EH (cell line): ENCODE measurements around the gene NLRP6.

Experiments
- DNase-seq: peaks from one replicate; pipeline ENCODE4 v3.0.0-alpha.2; 2015; ENCODE audit warnings: low read depth

Gene NLRP6

DNA sequence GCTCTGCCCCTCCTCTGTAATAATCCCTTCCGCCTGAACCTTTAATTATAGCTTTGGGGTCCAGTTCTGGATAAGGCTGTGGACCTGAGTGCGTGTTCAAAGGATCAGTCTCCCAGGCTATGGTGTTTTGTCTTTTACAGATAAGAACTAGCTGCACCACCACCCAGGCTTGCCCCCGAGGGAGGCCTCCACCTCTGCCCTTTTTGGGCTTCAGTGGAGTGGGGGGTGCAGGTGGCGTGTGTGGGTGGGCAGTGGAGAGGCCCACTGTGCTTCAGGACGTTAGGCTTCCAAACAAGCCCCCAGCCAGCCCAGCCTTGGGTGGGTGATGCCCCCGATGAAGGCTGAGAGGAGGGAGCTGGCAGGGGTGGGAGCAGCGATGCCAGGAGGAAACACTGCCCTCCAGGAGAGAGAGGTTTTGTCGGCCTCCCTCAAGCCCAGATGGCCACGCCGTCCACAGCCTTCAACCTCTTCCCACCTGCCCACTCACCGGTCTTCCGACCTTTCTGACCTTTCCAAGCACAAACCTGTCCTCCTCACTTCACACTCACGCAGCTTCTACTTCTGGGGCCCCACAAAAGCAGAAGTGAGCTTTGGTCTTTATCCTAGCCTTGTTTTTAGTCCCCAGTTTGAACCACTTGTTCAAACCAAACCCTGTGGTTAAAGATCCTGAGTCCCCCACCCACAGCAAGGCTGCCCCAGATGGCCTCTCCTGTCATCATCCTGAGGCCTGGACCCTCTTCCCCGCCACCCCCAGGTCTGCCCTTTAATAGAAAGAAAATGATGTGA lies 21.1 kb upstream of the NLRP6 start:
- DNase-seq: no peak

DNA sequence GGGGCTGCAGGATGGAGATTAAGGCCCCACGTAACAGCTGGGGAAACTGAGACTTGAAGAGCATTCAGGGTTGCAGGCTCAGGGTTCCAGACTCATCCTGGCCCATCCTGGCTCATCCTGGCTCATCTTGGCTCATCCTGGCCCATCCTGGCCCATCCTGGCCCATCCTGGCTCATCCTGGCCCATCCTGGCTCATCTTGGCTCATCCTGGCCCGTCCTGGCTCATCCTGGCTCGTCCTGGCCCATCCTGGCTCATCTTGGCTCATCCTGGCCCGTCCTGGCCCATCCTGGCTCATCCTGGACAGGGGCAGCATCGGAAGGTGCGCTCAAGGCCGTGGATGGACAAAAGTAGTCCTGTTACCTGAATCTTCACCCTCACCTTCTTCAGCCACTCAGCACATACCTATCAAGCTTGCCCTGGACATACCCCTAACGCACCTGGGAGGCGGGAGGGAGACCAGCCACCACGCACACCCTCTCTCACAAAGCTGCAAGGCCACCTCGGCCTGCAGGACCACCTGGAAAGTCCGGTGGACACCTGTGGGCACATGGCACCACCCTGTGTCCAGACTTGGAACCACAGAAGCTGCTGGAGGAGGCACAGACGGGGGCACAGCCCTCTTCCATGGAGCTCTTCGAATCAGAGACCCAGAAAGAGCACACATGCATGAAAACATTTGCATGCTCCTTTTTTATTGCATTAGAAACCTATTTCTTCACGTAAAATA lies 20.3 kb upstream of the NLRP6 start:
- no peak for DNase-seq

DNA sequence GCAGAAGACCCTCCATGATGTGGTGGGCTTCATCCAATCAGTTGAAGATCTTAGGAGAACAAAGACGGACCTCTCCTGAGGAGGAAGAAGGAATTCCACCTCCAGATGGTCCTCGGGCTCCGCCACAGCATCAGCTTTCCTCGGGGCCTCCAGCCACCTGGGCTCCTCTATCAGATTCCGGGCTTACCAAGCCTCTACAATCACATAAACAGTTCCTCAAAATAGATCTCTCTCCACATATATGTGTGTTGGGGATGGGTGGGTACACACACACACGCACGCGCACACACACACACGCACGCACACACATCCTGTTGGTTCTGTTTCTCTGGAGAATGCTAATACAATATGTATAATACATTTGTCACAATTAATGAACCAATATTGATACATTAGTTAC lies 18.8 kb upstream of the NLRP6 start:
- DNase-seq: no peak

DNA sequence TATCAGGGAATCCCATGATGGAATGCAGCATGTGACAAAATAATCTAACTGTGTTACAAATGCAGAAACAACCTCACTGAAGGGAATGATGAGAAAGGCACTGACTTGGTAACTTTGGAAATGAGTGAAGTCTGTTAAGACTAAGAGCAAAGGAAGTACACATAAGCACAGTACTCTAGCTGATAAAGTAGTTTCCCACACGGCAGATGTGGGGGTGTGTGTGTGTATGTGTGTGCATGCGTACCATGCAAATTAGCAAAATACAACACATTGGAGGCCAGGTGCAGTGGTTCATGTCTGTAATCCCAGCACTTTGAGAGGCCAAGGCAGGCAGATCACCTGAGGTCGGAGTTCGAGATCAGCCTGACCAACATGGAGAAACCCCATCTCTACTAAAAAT lies 16.6 kb upstream of the NLRP6 start:
- no peak for DNase-seq

DNA sequence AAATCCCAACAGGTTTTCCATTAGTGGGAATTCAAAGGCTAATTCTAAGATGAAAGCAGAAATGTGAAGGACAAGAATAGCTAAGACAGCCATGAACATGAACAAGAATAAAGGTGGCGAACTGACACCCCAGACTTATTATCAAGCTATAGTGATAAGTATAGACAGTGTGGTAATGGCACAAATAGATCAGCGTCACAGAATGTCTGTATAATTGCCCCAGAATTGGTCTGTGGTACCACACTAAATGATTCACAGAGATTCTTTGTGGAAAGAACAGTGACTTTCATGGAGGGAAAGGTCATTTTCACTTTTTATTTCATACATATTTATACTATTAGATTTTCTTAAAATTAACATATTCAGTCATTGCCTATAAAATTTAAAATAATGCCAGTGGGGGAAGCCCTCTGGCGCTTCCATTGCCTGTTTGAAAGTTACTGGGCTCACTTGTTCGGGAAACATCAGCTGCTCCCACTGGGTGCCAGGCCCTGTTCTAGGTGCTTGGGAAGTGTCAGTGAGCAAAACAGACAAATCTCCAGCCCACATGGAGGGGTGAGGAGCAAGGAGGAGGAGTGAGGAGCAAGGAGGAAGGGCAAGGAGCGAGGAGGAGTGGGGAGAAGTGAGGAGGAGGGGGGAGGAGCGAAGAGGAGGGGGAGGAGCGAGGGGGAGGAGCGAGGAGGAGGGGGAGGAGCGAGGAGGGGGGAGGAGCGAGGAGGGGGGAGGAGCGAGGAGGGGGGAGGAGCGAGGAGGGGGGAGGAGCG lies 11.3 kb upstream of the NLRP6 start:
- no peak for DNase-seq

DNA sequence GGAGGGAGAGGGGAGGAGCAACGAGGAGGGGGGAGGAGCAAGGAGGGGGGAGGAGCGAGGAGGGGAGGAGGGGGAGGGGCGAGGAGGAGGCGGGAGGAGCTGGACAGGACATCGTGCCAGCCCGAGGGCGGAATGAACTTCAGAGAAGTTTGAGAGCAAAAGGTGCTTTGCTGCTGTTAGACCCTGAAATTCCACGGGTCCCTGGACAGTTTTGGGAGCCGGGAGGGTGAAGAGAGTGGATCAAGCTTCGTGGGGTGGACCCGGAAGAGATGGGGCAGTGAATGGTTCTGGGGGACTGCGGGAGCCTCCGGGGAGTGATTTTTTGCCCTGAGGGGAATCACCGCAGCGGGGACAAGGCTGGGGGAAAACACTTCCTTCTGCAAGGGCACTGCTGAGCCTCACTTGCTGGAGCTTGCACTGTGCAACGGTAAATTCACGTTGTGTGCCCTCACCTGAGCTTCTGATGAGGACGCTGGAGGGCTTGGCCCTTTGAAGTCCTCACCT lies 10.7 kb upstream of the NLRP6 start:
- no peak for DNase-seq

DNA sequence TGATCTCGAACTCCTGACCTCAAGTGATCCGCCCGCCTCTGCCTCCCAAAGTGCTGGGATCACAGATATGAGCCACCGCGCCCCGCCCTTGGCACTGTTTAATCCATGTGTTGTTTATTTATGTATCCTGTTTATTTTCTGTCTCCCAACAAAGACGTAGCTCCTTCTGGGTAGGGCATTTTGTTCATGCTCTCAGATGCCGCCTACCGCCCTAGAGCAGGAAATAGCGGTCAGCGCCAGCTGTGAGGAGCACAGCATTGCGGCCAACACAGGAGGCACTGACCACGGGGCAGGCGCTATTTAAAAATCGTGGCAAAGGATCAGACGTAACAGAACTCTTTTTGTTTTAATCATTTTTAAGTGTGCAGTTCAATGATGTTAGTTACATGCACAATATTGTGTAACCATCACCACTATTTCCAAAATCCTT lies 9.5 kb upstream of the NLRP6 start:
- peak; percentile 29 for DNase-seq

DNA sequence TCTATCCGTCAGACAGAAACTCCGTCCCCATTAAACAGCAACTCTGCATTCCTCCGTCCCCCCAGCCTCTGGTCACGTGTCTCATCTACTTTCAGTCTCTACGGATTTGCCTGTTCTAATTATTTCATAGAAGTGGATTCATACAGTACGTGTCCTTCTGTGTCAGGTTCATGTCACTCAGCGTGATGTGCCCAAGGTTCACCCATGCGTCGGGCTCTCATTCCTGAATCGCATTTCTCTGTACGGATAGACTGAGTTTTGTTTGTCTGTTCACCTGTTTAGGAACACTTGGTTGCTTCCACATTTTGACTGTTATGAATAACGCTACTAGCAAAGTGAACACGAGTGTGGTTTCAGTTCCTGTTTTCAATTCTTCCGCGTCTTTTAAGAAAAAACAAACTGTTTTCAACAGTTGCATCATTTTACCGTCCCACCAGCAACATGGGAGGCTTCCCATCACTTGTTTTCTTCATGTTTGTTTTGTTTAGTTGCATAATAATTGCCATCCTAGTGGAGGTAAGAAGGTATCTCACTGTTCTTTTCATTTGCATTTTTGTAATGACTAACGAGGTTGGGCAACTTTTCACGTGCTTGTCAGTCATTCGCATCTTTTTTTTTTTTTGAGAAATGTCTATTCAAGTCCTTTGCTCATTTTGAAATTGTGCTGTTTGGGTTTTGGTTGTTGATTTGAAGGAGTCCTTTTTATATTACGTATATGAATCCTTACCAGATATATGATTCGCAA lies 8.9 kb upstream of the NLRP6 start:
- no peak for DNase-seq

DNA sequence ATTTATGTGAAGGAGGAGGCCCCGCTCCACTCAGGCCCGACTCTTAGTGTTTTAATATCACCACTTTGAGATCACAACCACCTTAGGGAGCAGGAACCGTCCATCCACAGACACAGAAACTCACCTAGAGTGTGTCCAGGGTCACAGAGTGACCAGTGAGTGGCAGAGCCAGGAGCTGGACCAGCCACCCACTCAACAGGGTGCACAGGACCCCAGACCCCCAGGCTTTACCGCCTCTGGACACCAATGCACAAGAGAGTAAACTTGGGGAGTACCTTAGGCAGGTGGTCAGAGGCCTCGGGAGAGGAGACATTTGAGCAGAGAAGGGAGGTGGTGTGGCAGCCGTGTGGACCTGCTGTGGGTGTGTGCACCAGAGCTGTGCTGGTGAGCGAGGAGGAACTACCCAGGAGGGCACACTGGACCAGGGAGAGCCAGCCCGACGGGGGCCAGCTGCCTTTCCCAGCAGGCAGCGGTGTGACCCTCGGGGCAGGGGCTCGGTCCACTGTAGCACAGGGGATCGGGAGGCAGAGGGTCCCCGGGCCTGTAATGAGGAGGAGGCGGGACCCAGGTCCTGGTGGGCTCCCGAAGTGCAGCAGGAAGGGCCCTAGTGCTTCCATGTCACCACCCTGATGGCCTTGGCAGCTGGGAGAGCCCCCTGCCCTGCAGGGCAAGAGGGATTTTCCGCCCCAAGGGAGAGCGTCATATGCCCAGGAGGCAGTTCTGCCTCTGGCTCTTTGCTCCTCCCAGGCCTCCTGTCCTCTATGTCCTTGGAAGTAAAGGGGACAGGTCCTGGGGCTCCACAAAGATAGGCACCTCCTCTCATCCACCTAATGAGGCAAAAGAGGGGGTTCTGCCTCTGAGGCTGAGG lies 7.5 kb upstream of the NLRP6 start:
- DNase-seq: no peak

DNA sequence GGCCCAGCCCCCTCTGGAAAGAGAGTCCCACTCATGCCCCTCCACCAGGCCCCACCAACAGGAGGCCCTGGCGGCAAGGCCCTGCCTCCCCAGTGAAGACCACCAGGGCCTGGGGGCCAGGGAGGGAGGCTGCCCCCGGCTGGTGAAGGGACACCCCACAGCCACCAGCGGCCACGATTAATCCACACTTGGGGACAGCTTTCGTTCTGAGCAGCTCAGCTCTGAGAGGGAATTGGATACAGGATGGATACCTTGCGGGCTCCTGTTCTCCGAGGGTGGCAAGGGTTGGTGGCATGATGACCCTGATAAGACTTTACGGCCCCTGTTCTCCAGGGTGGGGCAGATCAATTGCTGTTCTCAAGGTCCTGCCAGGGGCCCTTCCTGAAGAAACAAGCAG lies 6.9 kb upstream of the NLRP6 start:
- DNase-seq: no peak

DNA sequence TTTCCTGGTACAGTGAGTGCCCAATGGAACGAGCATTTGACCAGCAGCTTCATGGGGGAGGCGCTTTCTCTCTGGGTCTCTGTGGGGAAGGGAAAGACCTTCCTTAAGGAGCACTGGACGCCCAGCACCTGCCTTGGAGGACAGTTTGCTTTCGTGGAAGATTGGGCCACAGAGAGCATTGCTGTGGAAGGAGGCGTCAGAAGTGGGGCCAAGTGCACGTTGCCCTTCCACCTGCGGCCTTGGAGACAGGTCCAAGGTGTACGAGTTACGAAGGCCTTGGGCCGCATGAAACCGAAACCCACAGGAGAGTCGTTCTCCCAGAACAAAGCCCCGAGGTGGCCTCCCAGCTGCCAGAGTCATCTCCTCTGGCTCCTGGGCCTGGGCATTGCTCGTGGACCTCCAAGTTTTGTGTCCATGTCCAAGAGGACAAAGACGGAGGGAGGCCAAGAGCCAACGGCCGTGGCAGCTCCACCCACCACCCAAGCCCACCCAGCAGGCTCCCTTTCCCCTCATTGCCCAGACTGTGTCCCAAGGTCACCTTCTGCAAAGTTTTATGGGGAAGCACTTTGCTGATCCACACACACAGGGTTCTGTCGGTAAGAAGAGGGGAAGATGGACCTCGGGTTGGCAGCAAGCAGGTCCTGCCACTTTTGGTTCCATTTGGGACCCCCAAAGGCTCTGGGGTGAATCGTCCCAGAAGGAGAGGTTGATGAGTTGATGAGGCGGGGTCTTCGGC lies 5.8 kb upstream of the NLRP6 start:
- no peak for DNase-seq

DNA sequence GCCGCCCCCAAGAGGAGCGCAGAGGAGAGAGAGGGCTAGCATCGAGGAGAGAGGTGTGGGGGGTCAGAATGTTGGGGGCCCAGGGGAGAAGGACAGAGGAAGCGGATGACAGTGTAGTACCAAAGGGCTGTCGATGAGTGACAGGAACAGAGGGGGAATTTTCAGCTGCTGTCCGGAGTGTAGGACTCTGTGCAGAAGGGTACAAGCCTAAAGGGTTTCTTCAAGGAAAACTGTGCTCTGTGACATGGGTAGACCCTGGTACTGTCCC lies 5.3 kb upstream of the NLRP6 start:
- DNase-seq: no peak

DNA sequence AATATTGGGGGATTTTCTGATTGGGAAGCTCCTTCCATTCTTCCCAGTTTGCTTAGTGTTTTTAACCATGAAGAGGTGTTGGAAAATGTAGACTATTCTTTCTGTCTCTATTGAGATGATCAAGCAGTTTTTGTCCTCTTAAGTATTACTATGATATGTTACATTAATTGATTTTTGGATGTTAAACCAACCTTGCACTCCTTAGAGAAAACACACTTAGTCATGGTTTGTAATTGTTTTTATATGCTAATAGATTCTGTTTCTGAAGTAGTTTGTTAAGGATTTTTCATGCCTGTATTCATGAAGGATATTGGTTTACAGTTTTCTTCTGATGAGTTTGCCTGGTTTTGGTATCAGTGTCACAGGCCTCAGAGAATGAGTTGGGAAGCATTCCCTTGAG lies 2.0 kb upstream of the NLRP6 start:
- DNase-seq: no peak

DNA sequence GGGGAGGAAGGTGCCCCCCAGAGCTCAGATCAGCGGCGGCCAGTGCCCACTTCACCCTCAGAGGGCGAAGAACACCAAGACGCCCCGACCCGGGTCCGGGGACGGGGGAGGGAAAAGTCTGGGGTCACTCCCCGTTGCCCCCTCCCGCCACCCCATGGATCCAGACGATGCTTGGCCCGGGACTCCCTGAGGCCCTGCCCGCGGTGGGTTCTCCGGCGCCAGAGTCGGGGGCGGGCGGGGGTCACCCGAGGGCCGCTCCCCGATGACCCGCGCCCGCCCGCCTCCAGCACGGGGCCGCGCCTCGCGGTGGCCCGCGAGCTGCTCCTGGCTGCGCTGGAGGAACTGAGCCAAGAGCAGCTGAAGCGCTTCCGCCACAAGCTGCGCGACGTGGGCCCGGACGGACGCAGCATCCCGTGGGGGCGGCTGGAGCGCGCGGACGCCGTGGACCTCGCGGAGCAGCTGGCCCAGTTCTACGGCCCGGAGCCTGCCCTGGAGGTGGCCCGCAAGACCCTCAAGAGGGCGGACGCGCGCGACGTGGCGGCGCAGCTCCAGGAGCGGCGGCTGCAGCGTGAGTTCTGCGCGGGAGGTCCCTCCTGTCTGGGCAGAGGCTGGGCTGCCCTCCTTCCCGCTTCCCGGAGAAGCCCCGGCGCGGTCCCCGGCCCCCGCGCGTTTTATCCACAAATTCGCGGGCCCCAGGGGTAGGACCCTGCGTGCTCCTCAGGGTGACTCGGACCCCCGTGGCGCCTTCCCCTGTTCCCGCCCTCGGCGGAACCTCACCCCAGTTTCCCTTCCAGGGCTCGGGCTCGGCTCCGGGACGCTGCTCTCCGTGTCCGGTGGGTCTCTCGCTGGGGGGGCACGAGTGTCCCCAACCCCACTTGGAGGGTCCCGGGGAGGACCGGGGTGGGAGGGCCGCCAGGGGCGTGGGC lies 1.1 kb downstream of the NLRP6 start:
- no peak for DNase-seq

DNA sequence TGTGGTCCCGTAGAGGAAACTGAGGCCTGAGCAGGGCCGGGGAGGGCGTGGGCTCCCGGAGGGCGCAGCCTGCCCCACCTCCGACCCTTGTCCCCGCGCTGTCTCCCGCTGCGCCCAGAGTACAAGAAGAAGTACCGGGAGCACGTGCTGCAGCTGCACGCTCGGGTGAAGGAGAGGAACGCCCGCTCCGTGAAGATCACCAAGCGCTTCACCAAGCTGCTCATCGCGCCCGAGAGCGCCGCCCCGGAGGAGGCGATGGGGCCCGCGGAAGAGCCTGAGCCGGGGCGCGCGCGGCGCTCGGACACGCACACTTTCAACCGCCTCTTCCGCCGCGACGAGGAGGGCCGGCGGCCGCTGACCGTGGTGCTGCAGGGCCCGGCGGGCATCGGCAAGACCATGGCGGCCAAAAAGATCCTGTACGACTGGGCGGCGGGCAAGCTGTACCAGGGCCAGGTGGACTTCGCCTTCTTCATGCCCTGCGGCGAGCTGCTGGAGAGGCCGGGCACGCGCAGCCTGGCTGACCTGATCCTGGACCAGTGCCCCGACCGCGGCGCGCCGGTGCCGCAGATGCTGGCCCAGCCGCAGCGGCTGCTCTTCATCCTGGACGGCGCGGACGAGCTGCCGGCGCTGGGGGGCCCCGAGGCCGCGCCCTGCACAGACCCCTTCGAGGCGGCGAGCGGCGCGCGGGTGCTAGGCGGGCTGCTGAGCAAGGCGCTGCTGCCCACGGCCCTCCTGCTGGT lies 1.9 kb downstream of the NLRP6 start:
- peak; percentile 31 for DNase-seq

DNA sequence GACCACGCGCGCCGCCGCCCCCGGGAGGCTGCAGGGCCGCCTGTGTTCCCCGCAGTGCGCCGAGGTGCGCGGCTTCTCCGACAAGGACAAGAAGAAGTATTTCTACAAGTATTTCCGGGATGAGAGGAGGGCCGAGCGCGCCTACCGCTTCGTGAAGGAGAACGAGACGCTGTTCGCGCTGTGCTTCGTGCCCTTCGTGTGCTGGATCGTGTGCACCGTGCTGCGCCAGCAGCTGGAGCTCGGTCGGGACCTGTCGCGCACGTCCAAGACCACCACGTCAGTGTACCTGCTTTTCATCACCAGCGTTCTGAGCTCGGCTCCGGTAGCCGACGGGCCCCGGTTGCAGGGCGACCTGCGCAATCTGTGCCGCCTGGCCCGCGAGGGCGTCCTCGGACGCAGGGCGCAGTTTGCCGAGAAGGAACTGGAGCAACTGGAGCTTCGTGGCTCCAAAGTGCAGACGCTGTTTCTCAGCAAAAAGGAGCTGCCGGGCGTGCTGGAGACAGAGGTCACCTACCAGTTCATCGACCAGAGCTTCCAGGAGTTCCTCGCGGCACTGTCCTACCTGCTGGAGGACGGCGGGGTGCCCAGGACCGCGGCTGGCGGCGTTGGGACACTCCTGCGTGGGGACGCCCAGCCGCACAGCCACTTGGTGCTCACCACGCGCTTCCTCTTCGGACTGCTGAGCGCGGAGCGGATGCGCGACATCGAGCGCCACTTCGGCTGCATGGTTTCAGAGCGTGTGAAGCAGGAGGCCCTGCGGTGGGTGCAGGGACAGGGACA lies 2.7 kb downstream of the NLRP6 start:
- DNase-seq: no peak

DNA sequence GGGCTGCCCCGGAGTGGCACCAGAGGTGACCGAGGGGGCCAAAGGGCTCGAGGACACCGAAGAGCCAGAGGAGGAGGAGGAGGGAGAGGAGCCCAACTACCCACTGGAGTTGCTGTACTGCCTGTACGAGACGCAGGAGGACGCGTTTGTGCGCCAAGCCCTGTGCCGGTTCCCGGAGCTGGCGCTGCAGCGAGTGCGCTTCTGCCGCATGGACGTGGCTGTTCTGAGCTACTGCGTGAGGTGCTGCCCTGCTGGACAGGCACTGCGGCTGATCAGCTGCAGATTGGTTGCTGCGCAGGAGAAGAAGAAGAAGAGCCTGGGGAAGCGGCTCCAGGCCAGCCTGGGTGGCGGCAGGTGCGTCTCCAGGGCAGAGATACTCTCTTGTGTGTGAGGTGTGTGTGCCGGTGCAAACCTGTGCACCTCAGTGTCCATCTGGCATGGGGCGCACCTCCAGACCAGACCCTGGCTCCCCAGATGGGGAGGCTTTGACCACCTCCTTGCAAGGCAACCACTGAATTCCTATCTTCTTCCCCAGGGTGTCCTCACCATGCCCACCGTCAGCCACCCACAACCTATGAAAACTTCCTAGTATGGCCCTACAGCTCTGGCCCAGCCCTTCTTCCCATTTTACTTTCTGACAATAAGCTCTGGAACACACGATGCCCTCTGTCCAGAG lies 3.4 kb downstream of the NLRP6 start:
- DNase-seq: no peak
